GM23338 (cell line): ENCODE results near the gene SORBS1. TPM values are rescaled to one million over a fixed set of nuclear protein-coding genes. Genes with fewer than 3 reads are reported as not detected.

Experiments used
- ATAC-seq: fragments of 200-7000 bp; cut with Tn5 transposase; 3 replicates; pipeline ENCODE4 v1.9.1; 2020
- DNase-seq: peaks from one replicate; pipeline ENCODE4 v3.0.0-alpha.2; 2015; ENCODE audit warnings: low spot score
- H2AFZ ChIP-seq: fragments of 200-600 bp; sonication (generic); 2 replicates; pipeline ENCODE4 v1.8.0; 2016; ENCODE audit warnings: antibody characterized with exemption, mild to moderate bottlenecking, moderate library complexity
- H3F3A ChIP-seq: fragments of 200-600 bp; sonication (generic); replicated peaks from 2 replicates; pipeline ENCODE4 v1.8.0; 2017; ENCODE audit warnings: antibody characterized with exemption, mixed run types, low read depth
- H3K27ac ChIP-seq: fragments of 200-600 bp; sonication (generic); 2 replicates; pipeline ENCODE4 v1.6.1; 2016; ENCODE audit warnings: low read depth
- H3K27me3 ChIP-seq: fragments of 200-600 bp; sonication (generic); 2 replicates; pipeline ENCODE4 v1.8.0; 2016; ENCODE audit warnings: mild to moderate bottlenecking, mixed run types, moderate library complexity; ENCODE audit not compliant: insufficient read depth
- H3K36me3 ChIP-seq: fragments of 200-600 bp; sonication (generic); 2 replicates; pipeline ENCODE4 v1.8.0; 2016; ENCODE audit warnings: mild to moderate bottlenecking; ENCODE audit not compliant: insufficient read depth
- H3K4me1 ChIP-seq: fragments of 200-600 bp; sonication (generic); 2 replicates; pipeline ENCODE4 v1.8.0; 2016; ENCODE audit warnings: mild to moderate bottlenecking, moderate library complexity; ENCODE audit not compliant: insufficient read depth
- H3K4me2 ChIP-seq: fragments of 200-600 bp; sonication (generic); 2 replicates; pipeline ENCODE4 v1.7.1; 2017; ENCODE audit warnings: mixed run types
- H3K4me3 ChIP-seq: fragments of 200-600 bp; sonication (generic); 2 replicates; pipeline ENCODE4 v1.6.1; 2016; ENCODE audit warnings: mixed run types
- H3K79me2 ChIP-seq: fragments of 200-600 bp; sonication (generic); replicated peaks from 2 replicates; pipeline ENCODE4 v1.8.0; 2017; ENCODE audit warnings: mild to moderate bottlenecking; ENCODE audit not compliant: insufficient read depth
- H3K9me2 ChIP-seq: fragments of 200-600 bp; sonication (generic); 2 replicates; pipeline ENCODE4 v1.8.0; 2017; ENCODE audit not compliant: insufficient read depth
- H4K20me1 ChIP-seq: fragments of 200-600 bp; sonication (generic); replicated peaks from 2 replicates; pipeline ENCODE4 v1.8.0; 2017; ENCODE audit warnings: mild to moderate bottlenecking; ENCODE audit not compliant: insufficient read depth
- H3K27ac Mint-ChIP-seq: 2 replicates; pipeline ENCODE4 v1.8.0; 2020; ENCODE audit warnings: inconsistent platforms, mild to moderate bottlenecking, moderate library complexity, mixed read lengths
- H3K27me3 Mint-ChIP-seq: 3 replicates; pipeline ENCODE4 v1.8.0; 2022; ENCODE audit warnings: low read depth, mild to moderate bottlenecking, moderate library complexity, mixed read lengths, inconsistent platforms; ENCODE audit not compliant: insufficient read depth, poor library complexity
- H3K36me3 Mint-ChIP-seq: 3 replicates; pipeline ENCODE4 v1.8.0; 2021; ENCODE audit warnings: low read depth, mild to moderate bottlenecking, inconsistent platforms, moderate library complexity, mixed read lengths
- H3K4me1 Mint-ChIP-seq: 3 replicates; pipeline ENCODE4 v1.8.0; 2020; ENCODE audit warnings: mild to moderate bottlenecking, inconsistent platforms, mixed read lengths
- H3K4me3 Mint-ChIP-seq: 3 replicates; pipeline ENCODE4 v1.8.0; 2021; ENCODE audit warnings: moderate library complexity, mild to moderate bottlenecking, inconsistent platforms, mixed read lengths
- H3K9me3 Mint-ChIP-seq: 3 replicates; pipeline ENCODE4 v1.8.0; 2020; ENCODE audit warnings: moderate library complexity, mild to moderate bottlenecking, inconsistent platforms, mixed read lengths
- CREB1 ChIP-seq: fragments of 250-450 bp; sonication (Bioruptor Pico); IDR thresholded peaks from 2 replicates; pipeline ENCODE4 v1.5.0; 2020; ENCODE audit warnings: low read depth, mild to moderate bottlenecking, moderate library complexity
- CTCF ChIP-seq, 2 experiments: fragments of 200-600 bp in 1 of 2; sonication (generic) in 1 of 2; conservative IDR thresholded peaks; 2 replicates each; pipeline versions ENCODE4 v1.5.1 to v1.6.1; 2016 to 2017; ENCODE audit warnings: antibody characterized with exemption in 2 of 2, low read depth in 2 of 2, mild to moderate bottlenecking in 2 of 2, moderate library complexity in 1 of 2
- ETS1 ChIP-seq: IDR thresholded peaks from 2 replicates; pipeline ENCODE4 v1.6.1; 2016; ENCODE audit warnings: antibody characterized with exemption
- EZH2 ChIP-seq: fragments of 200-600 bp; sonication (generic); IDR thresholded peaks from one replicate; pipeline ENCODE4 v1.8.0; 2017; ENCODE audit warnings: antibody characterized with exemption, mild to moderate bottlenecking, low read depth; ENCODE audit not compliant: unreplicated experiment
- EZH2phosphoT487 ChIP-seq: fragments of 200-600 bp; sonication (generic); IDR thresholded peaks from one replicate; pipeline ENCODE4 v1.8.1; 2018; ENCODE audit warnings: antibody characterized with exemption; ENCODE audit not compliant: unreplicated experiment
- JUNB ChIP-seq: IDR thresholded peaks from one replicate; pipeline ENCODE4 v1.6.1; 2016; ENCODE audit warnings: antibody characterized with exemption; ENCODE audit not compliant: unreplicated experiment
- NANOG ChIP-seq: IDR thresholded peaks from 2 replicates; pipeline ENCODE4 v1.6.1; 2016; ENCODE audit warnings: antibody characterized with exemption, borderline replicate concordance
- POLR2AphosphoS5 ChIP-seq: IDR thresholded peaks from 2 replicates; pipeline ENCODE4 v1.6.1; 2016; ENCODE audit warnings: antibody characterized with exemption, low read depth
- STAT1 ChIP-seq: IDR thresholded peaks from one replicate; pipeline ENCODE4 v1.6.1; 2016; ENCODE audit warnings: antibody characterized with exemption; ENCODE audit not compliant: unreplicated experiment
- ZNF114 ChIP-seq: fragments of 250-450 bp; sonication (Bioruptor Pico); IDR thresholded peaks from 2 replicates; pipeline ENCODE4 v1.5.0; 2020; ENCODE audit warnings: mild to moderate bottlenecking, moderate library complexity
- ZNF331 ChIP-seq: fragments of 250-450 bp; sonication (Bioruptor Pico); IDR thresholded peaks from 2 replicates; pipeline ENCODE4 v1.5.0; 2020; ENCODE audit warnings: low read depth, mild to moderate bottlenecking, moderate library complexity
- ZNF462 ChIP-seq: fragments of 250-450 bp; sonication (Bioruptor Pico); IDR thresholded peaks from 2 replicates; pipeline ENCODE4 v1.5.0; 2020; ENCODE audit warnings: mild to moderate bottlenecking, moderate library complexity
- polyA plus RNA-seq: library from polyadenylated mRNA; unstranded; fragments of >200 nt; fragmentation: Nextera tagmentation; extraction: Ambion mirVana; gene quantifications from 2 replicates; pipeline ENCODE4 v1.2.1, GENCODE V29; 2016
- total RNA-seq: library from RNA; depleted of rRNA; stranded (reverse); fragments of >200 nt; shearing (Covaris generic); gene quantifications from 2 replicates; pipeline ENCODE4 v1.2.3, GENCODE V29; 2014
- TF ChIP-seq, protein P1 (sequence below): IDR thresholded peaks from one replicate; pipeline ENCODE4 v1.6.1; 2018; ENCODE audit warnings: antibody characterized with exemption; ENCODE audit not compliant: unreplicated experiment

Gene SORBS1
- total and polyA plus RNA-seq, 2 experiments from 2014 or later, result 47.7 to 51.5 TPM

DNA sequence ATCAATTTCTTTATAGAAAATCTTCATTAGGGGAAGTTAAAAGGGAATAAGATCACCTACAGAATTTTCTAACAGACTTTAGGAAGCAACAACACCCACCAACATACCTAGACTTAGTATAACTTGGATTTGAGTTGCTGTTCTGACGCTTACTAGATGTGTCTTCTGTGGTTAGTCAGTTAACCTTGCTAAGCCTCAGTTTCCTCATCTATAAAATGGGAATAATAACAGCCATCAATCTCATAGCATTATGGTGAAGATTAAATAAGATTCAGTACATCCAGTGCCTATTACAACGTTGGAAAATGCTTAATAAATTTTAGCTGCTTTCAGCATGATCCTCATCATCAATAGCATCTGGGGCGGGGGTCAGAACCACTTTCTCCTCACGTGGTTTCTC lies 106.2 kb downstream of the SORBS1 start:
- TF ChIP-seq ZNF462 (CRISPR knock-in tag) (no peak), EZH2phosphoT487 (no peak), CTCF (conservative IDR thresholded peaks at IDR 0.05; ENCODE audit: low read depth in 2 of 2) (no peak), EZH2 (no peak), NANOG (no peak), JUNB (no peak), CREB1 (CRISPR knock-in tag) (no peak), STAT1 (no peak), ZNF331 (no peak), ETS1 (no peak), ZNF114 (CRISPR knock-in tag) (no peak), POLR2AphosphoS5 (no peak)
- TF ChIP-seq, protein P1, sequence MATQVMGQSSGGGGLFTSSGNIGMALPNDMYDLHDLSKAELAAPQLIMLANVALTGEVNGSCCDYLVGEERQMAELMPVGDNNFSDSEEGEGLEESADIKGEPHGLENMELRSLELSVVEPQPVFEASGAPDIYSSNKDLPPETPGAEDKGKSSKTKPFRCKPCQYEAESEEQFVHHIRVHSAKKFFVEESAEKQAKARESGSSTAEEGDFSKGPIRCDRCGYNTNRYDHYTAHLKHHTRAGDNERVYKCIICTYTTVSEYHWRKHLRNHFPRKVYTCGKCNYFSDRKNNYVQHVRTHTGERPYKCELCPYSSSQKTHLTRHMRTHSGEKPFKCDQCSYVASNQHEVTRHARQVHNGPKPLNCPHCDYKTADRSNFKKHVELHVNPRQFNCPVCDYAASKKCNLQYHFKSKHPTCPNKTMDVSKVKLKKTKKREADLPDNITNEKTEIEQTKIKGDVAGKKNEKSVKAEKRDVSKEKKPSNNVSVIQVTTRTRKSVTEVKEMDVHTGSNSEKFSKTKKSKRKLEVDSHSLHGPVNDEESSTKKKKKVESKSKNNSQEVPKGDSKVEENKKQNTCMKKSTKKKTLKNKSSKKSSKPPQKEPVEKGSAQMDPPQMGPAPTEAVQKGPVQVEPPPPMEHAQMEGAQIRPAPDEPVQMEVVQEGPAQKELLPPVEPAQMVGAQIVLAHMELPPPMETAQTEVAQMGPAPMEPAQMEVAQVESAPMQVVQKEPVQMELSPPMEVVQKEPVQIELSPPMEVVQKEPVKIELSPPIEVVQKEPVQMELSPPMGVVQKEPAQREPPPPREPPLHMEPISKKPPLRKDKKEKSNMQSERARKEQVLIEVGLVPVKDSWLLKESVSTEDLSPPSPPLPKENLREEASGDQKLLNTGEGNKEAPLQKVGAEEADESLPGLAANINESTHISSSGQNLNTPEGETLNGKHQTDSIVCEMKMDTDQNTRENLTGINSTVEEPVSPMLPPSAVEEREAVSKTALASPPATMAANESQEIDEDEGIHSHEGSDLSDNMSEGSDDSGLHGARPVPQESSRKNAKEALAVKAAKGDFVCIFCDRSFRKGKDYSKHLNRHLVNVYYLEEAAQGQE, result no peak
- Histone ChIP-seq H3K27ac (0 out of 2 replicates have a peak overlapping the region, but pooled peaks have one; percentile 29), H3K36me3 (no peaks in the 10 kb centered on the region), H4K20me1 (no peaks in the 10 kb centered on the region; the same call in 1 of the 2 replicates), H3K9me2 (no peaks in the 10 kb centered on the region), H3K4me3 (no peak overlapping the region), H3K4me1 (peaks cover 21% of the 10 kb centered on the region), H3K79me2 (peaks cover 9% of the 10 kb centered on the region; the same call in 1 of the 2 replicates), H3F3A (no peaks in the 10 kb centered on the region), H3K4me2 (no peak overlapping the region), H2AFZ (no peak overlapping the region), H3K27me3 (no peaks in the 10 kb centered on the region)
- H3K9me3 Mint-ChIP-seq, result no peaks in the 10 kb centered on the region
- peaks cover 3% of the 10 kb centered on the region for H3K27me3 Mint-ChIP-seq
- H3K4me1 Mint-ChIP-seq, result peaks cover 24% of the 10 kb centered on the region
- ATAC-seq (no peak), DNase-seq (no peak)
- H3K36me3 Mint-ChIP-seq, result no peaks in the 10 kb centered on the region
- H3K4me3 Mint-ChIP-seq, result no peak overlapping the region
- no peak overlapping the region for H3K27ac Mint-ChIP-seq
